GM21723 (cell line): ENCODE measurements around the gene TMEM218.
"Not testable (repeated sequence)": the region's sequence is repeated elsewhere in the genome, so short reads cannot be mapped to it uniquely, and the experiment has no call there.

ENCODE experiments used
- ATAC-seq: cut with Tn5 transposase; IDR thresholded peaks from one replicate; pipeline ENCODE4 v1.9.1; 2021; ENCODE audit warnings: mild to moderate bottlenecking, moderate library complexity; ENCODE audit not compliant: unreplicated experiment

TMEM218 gene

DNA sequence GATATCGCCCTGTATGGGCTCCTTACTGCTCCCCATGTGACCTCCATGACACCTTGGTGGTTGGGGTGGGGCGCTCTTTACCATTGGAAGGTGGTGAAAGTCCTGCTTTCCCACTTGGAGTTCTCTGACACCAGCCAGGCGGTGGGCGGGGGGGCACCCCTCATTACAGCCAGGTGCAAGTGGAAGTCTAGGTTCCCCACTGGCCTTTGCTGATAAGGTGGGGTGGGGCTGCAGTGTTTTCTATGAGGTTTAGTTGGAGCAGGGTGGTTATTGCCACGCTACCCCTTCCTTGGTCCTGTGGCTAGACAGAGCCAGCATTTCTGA, 53.8 kb downstream of the TMEM218 start:
- no peak for ATAC-seq

DNA sequence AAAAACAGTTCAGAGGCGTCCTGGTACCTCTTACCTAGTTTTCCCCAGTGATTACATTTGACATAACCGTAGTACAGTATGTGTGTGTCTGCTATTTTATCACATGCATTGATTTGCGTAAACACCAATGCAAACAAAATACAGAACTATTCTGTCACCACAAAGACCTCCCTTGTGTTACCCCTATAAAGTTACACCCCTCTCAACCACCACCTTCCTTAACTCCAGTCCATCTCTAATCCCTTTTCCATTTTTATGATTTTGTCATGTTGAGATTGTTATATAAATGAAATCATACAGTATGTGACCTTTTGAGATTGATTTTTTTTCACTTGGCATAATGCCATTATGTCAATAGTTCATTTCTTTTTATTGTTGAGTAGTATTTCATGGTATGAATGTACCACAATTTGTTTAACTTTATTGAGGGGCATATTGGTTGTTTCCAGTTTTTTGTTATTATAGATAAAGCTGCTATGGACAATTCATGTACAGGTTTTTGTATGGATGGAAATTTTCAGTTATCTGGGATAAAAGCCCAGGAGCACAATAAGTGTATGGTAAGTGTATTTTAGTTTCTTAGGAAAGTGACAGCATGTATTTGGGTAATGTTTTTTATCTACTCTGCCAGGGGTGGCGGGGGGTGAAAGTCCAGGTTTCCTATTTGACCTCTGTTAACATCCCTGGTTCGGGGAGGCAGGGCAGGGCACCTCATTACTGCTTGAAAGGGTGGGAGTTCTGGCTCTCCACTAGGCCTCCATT, 54.3 kb downstream of the TMEM218 start:
- ATAC-seq, result no peak

DNA sequence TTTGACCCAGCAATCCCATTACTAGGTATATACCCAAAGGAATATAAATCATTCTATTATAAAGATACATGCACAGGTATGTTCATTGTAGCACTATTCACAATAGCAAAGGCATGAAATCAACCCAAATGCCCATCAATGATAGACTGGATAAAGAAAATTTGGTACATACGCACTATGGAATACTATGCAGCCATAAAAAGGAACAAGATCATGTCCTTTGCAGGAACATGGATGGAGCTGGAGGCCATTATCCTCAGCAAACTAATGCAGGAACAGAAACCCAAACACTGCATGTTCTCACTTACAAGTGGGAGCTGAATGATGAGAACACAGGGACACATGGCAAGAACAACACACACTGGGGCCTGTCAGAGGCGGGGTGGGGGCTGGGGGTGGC, 55.3 kb downstream of the TMEM218 start:
- ATAC-seq, result not testable (repeated sequence)

DNA sequence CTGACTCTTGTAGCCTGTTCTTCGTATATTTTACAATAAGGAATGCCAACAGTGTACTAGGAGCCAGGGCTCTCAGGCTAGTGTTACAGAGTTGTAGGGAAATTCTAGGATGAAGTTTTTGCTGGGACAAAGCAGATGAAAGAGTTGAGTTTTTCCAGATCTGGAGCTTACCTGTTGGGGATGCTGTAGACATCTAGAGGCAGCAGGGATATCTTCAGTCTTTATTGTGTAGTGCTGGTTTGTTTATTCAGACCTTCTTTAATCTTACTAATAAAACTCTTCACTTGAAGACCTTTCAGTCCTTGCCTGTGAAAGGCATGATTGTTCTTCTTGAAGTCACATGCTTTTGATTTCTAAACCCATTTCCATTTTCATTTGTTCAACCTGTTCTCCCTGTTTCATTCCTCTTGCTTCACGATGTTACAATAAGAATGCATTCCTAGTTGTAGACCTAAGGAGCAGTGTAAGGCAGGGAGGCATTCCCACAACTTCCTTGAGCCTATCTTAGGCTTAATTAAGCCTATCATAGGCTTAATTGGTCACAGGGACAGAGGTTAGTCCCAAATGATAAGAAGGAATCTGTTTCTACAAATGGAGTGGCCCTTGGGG, 56.2 kb downstream of the TMEM218 start:
- ATAC-seq, result no peak

DNA sequence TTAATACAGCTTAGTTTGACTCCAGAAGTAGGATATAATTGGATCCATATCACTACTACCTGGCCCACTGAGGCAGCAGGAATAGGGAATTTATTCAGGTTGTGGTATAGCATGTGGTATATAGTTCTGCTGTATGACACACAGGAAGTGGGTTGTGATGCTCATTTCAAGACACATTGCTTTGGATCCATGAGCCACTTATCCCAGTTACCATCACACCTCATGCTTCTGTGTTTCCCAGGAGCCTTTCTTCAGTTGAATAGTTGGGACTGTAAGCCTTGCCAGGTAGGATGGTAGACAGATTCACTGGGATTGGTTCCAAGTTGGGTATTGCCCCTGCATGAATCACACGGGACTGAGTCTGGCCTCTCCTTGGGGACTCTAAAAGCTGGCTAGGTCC, 58.3 kb downstream of the TMEM218 start:
- no peak for ATAC-seq

DNA sequence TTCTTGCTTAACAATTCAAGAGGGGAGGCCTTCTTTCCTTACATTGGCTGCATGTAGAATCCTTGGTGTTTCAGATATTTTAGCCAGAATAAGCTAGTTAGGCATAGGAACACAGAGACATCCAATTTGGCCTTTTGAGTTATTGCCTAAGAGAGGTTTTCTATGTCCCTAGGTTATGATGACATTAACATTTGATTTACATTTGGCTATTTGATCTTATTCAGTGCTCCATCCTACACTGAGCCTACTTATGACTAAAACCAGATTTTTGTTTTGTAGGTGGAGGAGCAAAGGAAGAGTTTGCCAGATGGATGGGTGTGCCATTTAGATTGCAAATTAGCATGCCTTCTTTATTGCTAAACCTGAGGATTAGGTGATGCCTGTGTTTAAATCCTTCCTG, 59.4 kb downstream of the TMEM218 start:
- ATAC-seq, result no peak

DNA sequence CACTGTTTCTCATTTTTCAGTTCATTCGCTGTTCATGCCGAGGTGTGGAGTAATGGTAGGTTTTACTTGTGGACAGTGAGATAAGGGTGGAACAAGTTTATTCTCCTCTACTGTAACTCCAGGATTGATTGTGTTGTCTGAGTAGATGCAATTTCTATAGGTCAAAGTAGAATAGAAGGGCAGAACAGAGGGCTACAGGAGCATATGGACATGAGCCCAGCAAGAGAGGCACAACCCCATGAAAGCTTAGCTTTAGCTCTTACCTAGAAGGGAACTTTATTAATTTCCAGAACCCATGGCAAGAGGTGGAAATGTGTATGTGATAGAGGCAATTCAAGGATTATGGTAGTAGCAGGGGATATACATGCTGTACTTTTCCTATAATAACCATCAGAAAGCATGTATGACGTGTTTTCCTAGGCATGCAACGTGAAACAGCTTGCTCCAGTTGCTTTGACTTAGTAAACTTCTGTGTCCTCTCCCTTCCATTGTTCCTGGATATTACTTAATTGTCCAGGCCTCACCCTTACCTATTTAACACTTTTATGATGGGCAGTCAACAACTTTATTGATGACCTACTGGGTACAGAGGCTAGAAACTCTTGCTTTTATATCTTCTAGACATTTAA, 62.1 kb downstream of the TMEM218 start:
- no peak for ATAC-seq
